HG02840 (cell line): Measurements from ENCODE around the gene OR2B3.
"Not testable (repeated sequence)": the region's sequence is repeated elsewhere in the genome, so short reads cannot be mapped to it uniquely, and the experiment has no call there.

Experiments used
- ATAC-seq: cut with Tn5 transposase; IDR thresholded peaks from one replicate; pipeline ENCODE4 v1.9.1; 2021; ENCODE audit warnings: mild to moderate bottlenecking, moderate library complexity, moderate number of reproducible peaks; ENCODE audit not compliant: unreplicated experiment, low FRiP score

Gene OR2B3, protein sequence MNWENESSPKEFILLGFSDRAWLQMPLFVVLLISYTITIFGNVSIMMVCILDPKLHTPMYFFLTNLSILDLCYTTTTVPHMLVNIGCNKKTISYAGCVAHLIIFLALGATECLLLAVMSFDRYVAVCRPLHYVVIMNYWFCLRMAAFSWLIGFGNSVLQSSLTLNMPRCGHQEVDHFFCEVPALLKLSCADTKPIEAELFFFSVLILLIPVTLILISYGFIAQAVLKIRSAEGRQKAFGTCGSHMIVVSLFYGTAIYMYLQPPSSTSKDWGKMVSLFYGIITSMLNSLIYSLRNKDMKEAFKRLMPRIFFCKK

DNA sequence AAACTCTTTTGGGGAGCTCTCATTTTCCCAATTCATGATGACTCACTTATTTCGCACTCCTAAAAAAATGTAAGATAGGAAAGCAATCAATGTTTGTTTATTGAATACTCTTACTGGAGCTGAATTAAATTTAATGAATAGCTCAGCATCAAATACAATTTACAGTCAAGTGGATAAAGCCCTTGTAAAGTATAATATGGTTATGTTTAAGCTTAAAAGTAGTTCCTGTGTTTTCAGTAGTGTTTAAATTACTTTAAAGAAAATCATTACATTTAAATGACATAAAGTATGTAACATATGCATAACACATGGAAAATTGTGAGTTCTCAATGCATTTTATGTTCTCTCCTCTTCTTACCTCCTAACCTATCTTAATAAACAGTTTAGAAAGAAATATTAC lies at the start of gene OR2B3:
TSS of gene OR2B3 (minus strand) at position 101 of the 400 bp plus-strand sequence. CDS start at position 36, 65 bp downstream.
- no peak for ATAC-seq

DNA sequence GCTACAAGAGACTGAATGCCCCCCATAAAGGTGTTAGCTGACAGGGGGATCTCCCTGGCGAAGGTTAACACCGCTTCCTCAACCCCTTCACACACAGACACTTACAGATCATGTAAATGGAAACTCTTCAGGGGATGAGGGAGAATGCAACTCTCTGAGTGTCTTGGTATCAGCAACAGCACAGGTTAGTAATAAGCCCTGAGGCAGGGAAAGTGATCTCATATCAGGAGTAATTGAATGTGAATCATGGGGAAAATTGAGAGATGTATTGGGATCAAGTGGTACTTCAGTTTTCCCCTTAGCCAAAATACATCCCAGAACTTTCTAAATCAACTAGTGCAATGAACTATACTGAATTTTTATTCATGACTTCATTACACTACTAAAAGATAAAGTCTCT lies 44.6 kb upstream of the OR2B3 start:
- ATAC-seq = no peak

DNA sequence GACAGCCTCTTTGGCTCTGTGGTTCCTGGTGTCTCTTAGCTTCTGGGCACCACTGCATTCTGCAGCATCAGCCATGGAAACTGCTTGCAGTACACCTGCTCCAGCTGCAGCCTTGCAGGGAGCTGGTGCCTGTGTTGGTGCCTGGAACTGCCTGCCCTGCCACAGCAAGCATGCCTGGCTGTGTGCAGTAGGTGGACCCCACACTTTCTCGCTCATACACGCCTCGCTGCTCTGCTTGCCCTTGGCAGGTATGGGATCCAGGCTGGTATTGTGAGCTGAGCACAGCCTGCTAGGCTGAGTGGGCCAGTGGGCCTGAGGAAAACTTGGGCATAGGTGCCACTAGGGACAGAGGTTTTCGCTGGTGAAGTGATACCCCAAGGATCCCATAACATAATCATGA lies 43.5 kb upstream of the OR2B3 start:
- ATAC-seq = no peak

DNA sequence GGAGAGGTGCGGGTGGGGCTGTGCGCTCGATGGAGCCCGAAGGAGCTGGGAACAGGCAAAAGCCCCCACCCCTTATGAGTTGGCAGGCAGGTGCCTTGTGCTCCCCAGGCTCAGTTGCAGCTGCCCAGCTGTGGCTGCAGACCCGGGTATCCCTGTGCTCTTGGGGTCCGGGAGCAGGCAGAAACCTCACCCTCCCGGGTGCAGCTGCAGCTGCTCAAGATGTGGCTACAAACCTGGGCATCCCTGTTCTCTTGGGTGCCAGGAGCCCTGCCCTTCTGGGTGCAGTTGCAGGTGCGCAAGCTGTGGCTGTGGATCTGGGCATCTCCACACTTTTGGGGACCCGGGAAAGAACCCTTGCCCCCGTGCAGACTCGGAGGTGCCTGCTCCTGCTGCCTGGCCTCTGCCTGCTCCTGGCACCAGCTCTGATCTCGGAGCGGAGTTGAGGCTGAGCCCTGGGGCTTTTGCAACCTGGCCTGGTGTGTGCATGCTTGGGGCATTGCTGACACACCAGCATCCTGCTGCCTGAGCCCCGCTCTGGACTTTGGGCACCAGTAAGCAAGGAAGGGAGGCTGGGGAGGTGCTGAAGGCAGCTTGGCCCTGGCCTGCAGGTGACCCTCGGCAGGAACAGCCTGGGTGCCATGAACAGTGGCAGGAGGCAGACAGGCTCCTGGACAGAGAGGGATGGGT lies 42.4 kb upstream of the OR2B3 start:
- no peak for ATAC-seq

DNA sequence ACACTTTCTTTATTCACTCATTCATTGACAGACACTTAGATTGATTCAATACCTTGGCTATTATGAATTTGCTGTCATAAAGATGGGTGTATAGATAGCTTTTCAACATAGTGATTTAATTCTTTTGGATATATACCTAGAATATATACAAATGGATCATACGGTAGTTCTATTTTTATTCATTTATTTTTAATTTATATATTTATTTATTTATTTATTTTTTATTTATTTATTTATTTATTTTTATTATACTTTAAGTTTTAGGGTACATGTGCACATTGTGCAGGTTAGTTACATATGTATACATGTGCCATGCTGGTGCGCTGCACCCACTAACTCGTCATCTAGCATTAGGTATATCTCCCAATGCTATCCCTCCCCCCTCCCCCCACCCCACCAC lies 27.9 kb upstream of the OR2B3 start:
- ATAC-seq = not testable (repeated sequence)

DNA sequence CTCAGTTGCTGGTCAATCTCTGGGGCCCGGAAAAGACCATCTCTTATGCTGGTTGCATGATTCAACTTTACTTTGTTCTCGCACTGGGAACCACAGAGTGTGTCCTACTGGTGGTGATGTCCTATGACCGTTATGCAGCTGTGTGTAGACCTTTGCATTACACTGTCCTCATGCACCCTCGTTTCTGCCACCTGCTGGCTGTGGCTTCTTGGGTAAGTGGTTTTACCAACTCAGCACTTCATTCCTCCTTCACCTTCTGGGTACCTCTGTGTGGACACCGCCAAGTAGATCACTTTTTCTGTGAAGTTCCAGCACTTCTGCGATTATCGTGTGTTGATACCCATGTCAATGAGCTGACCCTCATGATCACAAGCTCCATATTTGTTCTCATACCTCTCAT lies 25.0 kb upstream of the OR2B3 start:
- ATAC-seq = no peak

DNA sequence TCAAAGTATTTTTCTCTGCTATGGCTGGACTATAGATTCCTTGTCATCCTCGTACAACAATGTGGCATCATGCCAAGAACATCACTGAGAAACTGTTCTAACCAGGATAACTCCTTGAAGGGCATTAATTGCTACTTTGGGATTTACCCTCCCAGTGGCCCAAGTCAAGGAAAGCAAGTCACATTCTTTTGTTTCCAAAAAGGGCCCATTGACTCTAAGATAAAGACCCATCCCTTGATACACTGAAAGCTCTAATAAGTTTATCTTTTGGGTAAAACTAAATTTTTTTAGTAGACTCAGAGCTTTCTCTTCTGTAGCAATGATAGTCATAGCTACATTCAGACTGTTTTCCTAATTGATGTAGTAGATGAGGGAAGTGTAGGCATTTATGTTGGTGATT lies 20.6 kb upstream of the OR2B3 start, which contains the start of gene OR2J3:
TSS of gene OR2J3 (plus strand) at position 301 of the 400 bp plus-strand sequence. CDS start 3,833 bp downstream, outside the sequence.
- ATAC-seq = no peak

DNA sequence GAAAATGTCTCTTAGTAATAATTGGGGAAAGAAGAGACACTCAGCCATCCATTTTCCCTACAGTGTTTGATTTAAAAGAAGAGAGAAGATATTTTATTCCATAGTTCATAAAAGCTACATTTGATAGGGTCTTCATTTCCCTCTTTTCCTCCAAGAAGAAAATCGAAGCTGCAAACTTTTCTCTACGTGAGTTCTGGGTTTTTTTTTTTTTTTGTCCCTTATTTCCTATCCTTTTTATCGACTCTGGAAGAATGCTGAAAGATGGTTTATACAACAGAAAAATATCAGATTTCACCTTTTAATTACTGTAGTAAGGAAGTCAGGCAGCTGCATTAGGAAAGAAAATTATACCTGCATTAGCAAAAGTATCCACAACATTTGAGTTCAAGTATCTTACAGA lies 12.1 kb upstream of the OR2B3 start, which contains the start of gene OR2J1:
TSS of gene OR2J1 (plus strand) at position 301 of the 400 bp plus-strand sequence. CDS start 1,453 bp downstream, outside the sequence.
- no peak for ATAC-seq

DNA sequence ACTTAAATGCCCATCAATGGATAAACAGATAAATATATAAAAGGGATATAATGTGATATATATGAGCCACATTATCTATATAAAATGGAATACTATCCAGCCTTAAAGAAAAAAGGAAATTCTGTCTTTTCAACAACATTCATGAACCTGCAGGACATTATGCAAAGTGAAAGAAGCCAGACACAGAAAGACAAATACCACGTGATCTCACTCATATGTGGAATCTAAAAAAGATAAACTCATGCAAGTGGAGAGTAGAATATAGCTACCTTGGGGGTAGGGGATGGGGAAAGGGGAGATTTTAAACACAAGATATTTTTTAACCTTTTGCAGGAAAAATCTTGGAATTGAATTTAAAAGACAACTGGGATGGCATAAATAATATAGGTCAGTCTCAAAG lies 10.7 kb upstream of the OR2B3 start:
- no peak for ATAC-seq

DNA sequence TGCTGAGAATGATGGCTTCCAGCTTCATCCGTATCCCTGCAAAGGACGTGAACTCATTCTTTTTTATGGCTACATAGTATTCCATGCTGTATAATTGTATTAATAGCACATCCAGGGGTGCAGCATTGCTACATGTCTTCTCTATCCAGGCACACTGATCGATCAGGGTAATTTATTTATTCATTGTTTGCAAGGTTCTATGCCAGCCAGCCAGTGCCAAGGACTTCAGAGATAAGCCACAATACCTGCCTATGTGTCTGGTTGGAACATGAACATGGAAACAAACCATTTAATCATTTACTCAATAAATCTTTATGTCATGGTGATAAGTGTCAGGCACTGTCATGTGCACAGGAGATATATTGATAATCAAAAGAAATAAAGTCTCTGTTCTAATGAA lies 5.8 kb upstream of the OR2B3 start:
- ATAC-seq = no peak

DNA sequence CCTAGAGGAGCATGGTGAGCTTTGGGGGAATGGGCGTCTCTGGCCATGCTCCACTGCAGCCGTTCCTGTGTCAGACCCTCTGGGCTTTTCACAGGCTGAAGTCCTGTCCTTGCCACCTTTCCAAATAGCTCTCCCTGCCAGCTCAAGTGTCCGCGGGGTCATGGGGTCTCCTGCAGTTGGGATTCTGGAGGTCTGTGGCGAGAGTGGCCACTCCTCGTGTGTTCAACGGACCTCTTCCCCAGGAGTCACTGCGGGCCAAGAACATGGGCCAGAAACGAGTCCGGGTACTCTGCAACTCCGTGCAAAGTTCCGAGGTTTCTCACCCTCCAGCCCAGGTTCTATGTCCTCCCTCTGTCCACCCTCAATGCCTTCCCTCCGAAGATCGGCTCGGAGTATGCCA lies 4.7 kb downstream of the OR2B3 start:
- ATAC-seq = no peak

DNA sequence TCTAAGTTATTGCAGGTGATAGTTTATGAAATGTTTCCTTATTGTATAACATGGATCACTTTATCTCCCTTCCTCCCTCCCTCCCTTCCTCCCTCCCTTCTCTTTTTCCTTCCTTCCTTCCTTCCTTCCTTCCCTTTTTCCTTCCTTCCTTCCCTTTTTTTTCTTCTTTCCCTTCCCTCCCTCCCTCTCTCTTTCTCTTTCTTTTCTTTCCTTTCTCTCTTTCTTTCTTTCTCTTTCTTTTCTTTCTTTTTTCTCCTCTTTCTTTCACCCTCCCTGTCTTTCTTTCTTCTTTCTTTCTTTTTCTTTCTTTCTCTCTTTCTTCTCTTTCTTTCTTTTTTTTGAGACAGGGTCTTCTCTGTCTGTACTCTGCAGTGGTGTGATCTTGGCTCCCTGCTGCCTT lies 5.8 kb downstream of the OR2B3 start:
- ATAC-seq = no peak

DNA sequence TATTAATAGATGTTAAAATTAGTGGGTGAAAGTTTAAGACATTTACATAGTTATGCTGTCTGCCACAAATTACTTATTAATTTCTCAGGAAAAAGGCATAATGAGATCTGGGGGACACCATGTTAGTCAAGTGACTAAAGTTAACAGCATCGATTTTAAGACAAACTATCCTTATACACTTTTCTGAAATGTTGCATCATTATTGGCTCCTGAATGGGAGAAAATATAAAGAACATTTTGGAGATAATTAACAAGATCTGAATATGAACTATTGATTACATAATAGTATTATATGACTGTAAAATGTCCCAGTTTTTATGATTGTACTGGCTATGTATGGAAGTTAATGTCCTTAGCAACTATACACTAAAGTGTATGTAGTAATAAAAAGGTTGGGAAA lies 7.9 kb downstream of the OR2B3 start:
- no peak for ATAC-seq

DNA sequence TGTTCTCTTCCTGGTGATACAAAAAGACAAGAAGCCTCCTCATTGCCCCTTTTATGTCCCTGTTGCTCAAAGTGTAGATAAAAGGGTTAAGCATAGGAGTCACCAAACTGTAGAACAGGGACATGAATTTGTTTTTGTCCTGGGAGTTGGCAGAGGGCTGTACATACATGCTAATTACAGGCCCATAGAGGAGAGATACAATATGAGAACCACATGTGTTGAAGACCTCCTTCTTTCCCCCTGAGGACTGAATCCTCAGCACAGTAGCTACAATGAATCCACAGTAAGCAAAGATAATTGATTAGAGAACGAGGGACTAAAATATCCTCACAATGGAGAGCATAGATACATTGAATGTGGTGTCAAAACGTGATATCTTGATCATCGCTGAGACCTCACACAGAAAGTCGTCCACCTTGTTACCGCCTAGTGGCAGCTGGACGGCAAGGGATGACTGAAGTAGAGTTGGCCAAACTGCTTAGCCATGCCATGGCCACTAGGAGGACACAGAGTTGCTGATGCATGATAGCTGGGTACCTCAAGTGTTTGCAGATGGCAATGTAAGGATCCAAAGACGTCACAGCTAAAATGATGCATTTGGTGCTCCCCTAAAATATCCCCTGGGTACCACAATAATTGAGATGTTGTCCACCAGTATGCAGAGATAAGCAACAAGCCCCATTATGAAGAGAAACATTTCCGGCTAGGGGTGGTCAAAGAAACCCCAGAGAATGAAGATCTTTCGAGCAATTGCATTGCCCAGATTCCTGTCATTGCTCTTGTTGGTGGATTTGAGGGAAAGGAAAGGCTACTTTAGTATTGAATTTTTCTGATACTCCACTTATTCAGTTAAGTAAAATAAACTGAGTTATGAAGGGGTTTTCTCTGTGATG lies 15.0 kb downstream of the OR2B3 start:
- no peak for ATAC-seq

DNA sequence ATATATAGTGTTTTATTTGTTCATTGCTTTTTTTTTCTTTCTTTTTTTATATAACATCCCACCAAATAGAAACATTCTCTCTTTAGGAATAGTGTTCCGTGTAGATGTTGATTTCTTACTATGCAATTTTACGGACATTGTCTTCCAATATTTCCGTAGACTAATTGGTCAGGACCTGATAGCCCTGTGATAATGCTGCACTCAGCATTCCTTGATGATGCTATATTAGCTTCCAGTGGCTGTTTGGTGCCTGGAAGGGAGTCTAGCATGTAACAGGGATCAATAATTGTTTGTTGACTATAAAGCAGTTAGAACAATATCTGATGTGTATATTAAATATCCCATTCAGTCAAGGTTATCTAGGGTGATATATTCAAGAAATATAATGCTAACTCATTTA lies 35.4 kb downstream of the OR2B3 start:
- no peak for ATAC-seq

DNA sequence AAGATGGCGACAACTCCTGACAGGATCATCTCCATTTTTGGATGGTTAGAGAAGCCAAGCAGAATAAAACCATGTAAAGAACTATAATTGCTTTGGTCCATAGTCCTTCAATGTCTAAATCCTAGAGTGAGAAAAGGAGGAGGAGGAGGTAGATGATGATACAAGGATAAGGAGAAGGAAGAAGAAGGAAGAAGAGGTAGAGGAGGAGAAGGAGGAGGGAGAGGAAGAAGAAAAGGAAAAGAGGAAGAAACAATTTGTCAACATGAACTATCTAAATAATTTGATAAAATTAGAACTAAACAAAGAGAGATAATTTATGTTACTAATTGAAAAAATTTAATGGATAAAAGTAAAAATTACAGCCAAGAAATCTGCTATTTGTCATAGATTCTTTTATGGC lies 42.0 kb downstream of the OR2B3 start, which contains the start of gene OR2W1:
TSS of gene OR2W1 (minus strand) at position 101 of the 400 bp plus-strand sequence. CDS start at position 101, 0 bp downstream.
- ATAC-seq = no peak
